IMR-90 (cell line): ENCODE results near the gene TNNI3K. TPM values are rescaled to one million over a fixed set of nuclear protein-coding genes. Genes with fewer than 3 reads are reported as not detected.

Experiments
- ATAC-seq: fragments of 200-7000 bp; cut with Tn5 transposase; 2 replicates; pipeline ENCODE4 v1.9.1; 2020; ENCODE audit warnings: low read depth, mild to moderate bottlenecking, moderate library complexity
- BruUV-seq: library from RNA; stranded (reverse); fragments of 400-500 nt; replicated peaks from 2 replicates; lab custom pipeline; 2021; lab: Mats Ljungman, UMichigan
- CTCF ChIA-PET: fragments of 300-600 bp; formaldehyde crosslinking; extraction: SDS; loops from one replicate; lab custom pipeline; 2021; ENCODE audit warnings: antibody characterized with exemption; lab: Yijun Ruan, JAX
- POLR2A ChIA-PET: fragments of 300-600 bp; sonication (Branson Sonifier 250); formaldehyde crosslinking; loops from one replicate; lab custom pipeline; 2022; ENCODE audit warnings: antibody characterized with exemption; ENCODE audit not compliant: unreplicated experiment; lab: Charles Lee
- DNase-seq: peaks from one replicate; pipeline ENCODE4 v3.0.0; 2013
- H2AFZ ChIP-seq: replicated peaks from 2 replicates; pipeline ENCODE3; 2013; ENCODE audit warnings: low read length, mild to moderate bottlenecking; ENCODE audit not compliant: poor library complexity
- H2AK5ac ChIP-seq: 2 replicates; pipeline ENCODE4 v1.6.1; 2013; ENCODE audit warnings: low read depth, low read length, inconsistent platforms
- H2AK9ac ChIP-seq: replicated peaks from 2 replicates; pipeline ENCODE3; 2013; ENCODE audit warnings: mild to moderate bottlenecking, low read depth, low read length, moderate library complexity; ENCODE audit not compliant: poor library complexity
- H2BK120ac ChIP-seq: 2 replicates; pipeline ENCODE4 v1.6.1; 2013; ENCODE audit warnings: low read depth, low read length, inconsistent platforms
- H2BK15ac ChIP-seq: 3 replicates; pipeline ENCODE4 v1.6.1; 2013; ENCODE audit warnings: low read depth, low read length, inconsistent platforms
- H2BK20ac ChIP-seq: 2 replicates; pipeline ENCODE4 v1.6.1; 2013; ENCODE audit warnings: low read depth, mild to moderate bottlenecking, inconsistent platforms, low read length, moderate library complexity
- H2BK5ac ChIP-seq: 2 replicates; pipeline ENCODE4 v1.6.1; 2013; ENCODE audit warnings: mild to moderate bottlenecking, low read depth, low read length, inconsistent platforms; ENCODE audit not compliant: poor library complexity, severe bottlenecking
- H3K14ac ChIP-seq: replicated peaks from 2 replicates; pipeline ENCODE4 v1.6.1; 2013; ENCODE audit warnings: low read depth, low read length, inconsistent platforms
- H3K18ac ChIP-seq: 2 replicates; pipeline ENCODE4 v1.6.1; 2013; ENCODE audit warnings: low read depth, low read length, control low read depth
- H3K23ac ChIP-seq: 2 replicates; pipeline ENCODE4 v1.6.1; 2013; ENCODE audit warnings: low read depth, low read length, inconsistent platforms
- H3K27ac ChIP-seq: 2 replicates; pipeline ENCODE4 v1.5.1; 2013; ENCODE audit warnings: mild to moderate bottlenecking, control low read depth, low read length; ENCODE audit not compliant: insufficient read depth
- H3K27me3 ChIP-seq: 2 replicates; pipeline ENCODE4 v1.6.1; 2013; ENCODE audit warnings: low read length; ENCODE audit not compliant: control insufficient read depth, insufficient read depth
- H3K36me3 ChIP-seq: 2 replicates; pipeline ENCODE4 v1.6.1; 2013; ENCODE audit warnings: low read length, mixed read lengths; ENCODE audit not compliant: control insufficient read depth, insufficient read depth
- H3K4ac ChIP-seq: 2 replicates; pipeline ENCODE4 v1.6.1; 2013; ENCODE audit warnings: low read depth, low read length, inconsistent platforms
- H3K4me1 ChIP-seq: 2 replicates; pipeline ENCODE4 v1.6.1; 2013; ENCODE audit warnings: low read length, mixed read lengths; ENCODE audit not compliant: control insufficient read depth, insufficient read depth
- H3K4me2 ChIP-seq: 2 replicates; pipeline ENCODE4 v1.6.1; 2013; ENCODE audit warnings: low read depth, mild to moderate bottlenecking, control low read depth, low read length, moderate library complexity
- H3K4me3 ChIP-seq: 2 replicates; pipeline ENCODE4 v1.5.1; 2013; ENCODE audit warnings: low read depth, mild to moderate bottlenecking, control low read depth, low read length, moderate library complexity; ENCODE audit not compliant: insufficient read depth
- H3K56ac ChIP-seq: 2 replicates; pipeline ENCODE4 v1.6.1; 2013; ENCODE audit warnings: low read length, inconsistent platforms; ENCODE audit not compliant: insufficient read depth; ENCODE audit errors: extremely low read depth
- H3K79me1 ChIP-seq, 2 experiments: 2 replicates each; pipeline ENCODE4 v1.6.1; 2013; ENCODE audit warnings: low read length in 2 of 2, inconsistent platforms in 1 of 2, low read depth in 1 of 2
- H3K9ac ChIP-seq: 2 replicates; pipeline ENCODE4 v1.6.1; 2013; ENCODE audit warnings: low read depth, low read length, control low read depth
- H3K9me1 ChIP-seq: 2 replicates; pipeline ENCODE4 v1.6.1; 2013; ENCODE audit warnings: low read length, inconsistent platforms; ENCODE audit not compliant: insufficient read depth
- H3K9me3 ChIP-seq: 2 replicates; pipeline ENCODE4 v1.6.1; 2013; ENCODE audit warnings: low read length; ENCODE audit not compliant: control insufficient read depth, insufficient read depth
- H4K20me1 ChIP-seq: 2 replicates; pipeline ENCODE4 v1.6.1; 2013; ENCODE audit warnings: low read length, inconsistent platforms; ENCODE audit not compliant: insufficient read depth
- H4K5ac ChIP-seq: 2 replicates; pipeline ENCODE4 v1.6.1; 2013; ENCODE audit warnings: mild to moderate bottlenecking, low read depth, low read length, control low read depth
- H4K8ac ChIP-seq, 2 experiments: 2 replicates each; pipeline ENCODE4 v1.6.1; 2013; ENCODE audit warnings: low read depth in 2 of 2, low read length in 2 of 2, control low read depth in 1 of 2, inconsistent platforms in 1 of 2
- H4K91ac ChIP-seq: 2 replicates; pipeline ENCODE4 v1.6.1; 2013; ENCODE audit warnings: low read depth, low read length, inconsistent platforms; ENCODE audit not compliant: insufficient read depth
- CEBPB ChIP-seq: IDR thresholded peaks from 2 replicates; pipeline ENCODE4 v1.6.1; 2012; ENCODE audit warnings: low read depth, low read length, improper control_type of control experiment
- CHD1 ChIP-seq: IDR thresholded peaks from 2 replicates; pipeline ENCODE4 v1.6.1; 2012; ENCODE audit warnings: low read depth, low read length, improper control_type of control experiment
- MAFK ChIP-seq: IDR thresholded peaks from 2 replicates; pipeline ENCODE4 v1.6.1; 2012; ENCODE audit warnings: low read depth, low read length, improper control_type of control experiment
- MAZ ChIP-seq: IDR thresholded peaks from 2 replicates; pipeline ENCODE4 v1.6.1; 2012; ENCODE audit warnings: low read depth, mild to moderate bottlenecking, low read length, improper control_type of control experiment, moderate library complexity, borderline replicate concordance
- NFE2L2 ChIP-seq: fragments of 150-350 bp; IDR thresholded peaks from 2 replicates; pipeline ENCODE4 v1.6.1; 2016; ENCODE audit warnings: low read depth, mild to moderate bottlenecking, low read length
- RFX5 ChIP-seq: IDR thresholded peaks from 2 replicates; pipeline ENCODE4 v1.8.0; 2012; ENCODE audit warnings: low read depth, mild to moderate bottlenecking, low read length, moderate library complexity
- WGBS, 2 experiments: methylation state at CpG; one replicate each; pipeline versions ENCODE4 v1.1.5 to v1.1.7; 2013; ENCODE audit warnings: missing lambda C conversion rate in 2 of 2; ENCODE audit not compliant: insufficient read length in 1 of 2; ENCODE audit errors: extremely low coverage in 2 of 2; 5-methylcytosine and 5-hydroxymethylcytosine counted together
- dilution Hi-C: fragments of 300-500 bp; cut with HindIII; formaldehyde crosslinking; loops from one replicate; pipeline ENCODE4 v1.14.3; 2018; ENCODE audit warnings: low sequenced_read_pairs; ENCODE audit not compliant: unreplicated experiment
- in situ Hi-C: fragments of 300-500 bp; cut with MboI; formaldehyde crosslinking; loops from 3 replicates; pipeline ENCODE4 v1.14.3; 2019; ENCODE audit warnings: low sequenced_read_pairs, inconsistent platforms, mixed read lengths
- intact Hi-C: fragments of 100-400 bp; cut with micrococcal nuclease; formaldehyde crosslinking; loops from 2 replicates; pipeline ENCODE4 v1.10.0; 2022
- polyA plus RNA-seq, 3 experiments: library from polyadenylated mRNA; depleted of rRNA; stranded (reverse); fragments of >200 nt; gene quantifications; 2 replicates each; pipeline ENCODE4 v1.2.3, GENCODE V29; 2012; ENCODE audit warnings: low replicate concordance in 1 of 3
- total RNA-seq: library from RNA; depleted of rRNA; stranded (reverse); fragments of >200 nt; gene quantifications from 2 replicates; pipeline ENCODE4 v1.2.3, GENCODE V29; 2012
- TF ChIP-seq, protein P1 (sequence below): fragments of 150-350 bp; IDR thresholded peaks from 2 replicates; pipeline ENCODE4 v1.6.1; 2017; ENCODE audit warnings: mild to moderate bottlenecking, antibody characterized with exemption, low read length, low read depth
- TF ChIP-seq, protein P2 (sequence below): fragments of 150-350 bp; IDR thresholded peaks from 2 replicates; pipeline ENCODE4 v1.6.1; 2016; ENCODE audit warnings: low read depth, mild to moderate bottlenecking, low read length, moderate library complexity, borderline replicate concordance
- TF ChIP-seq, protein P3 (sequence below): conservative IDR thresholded peaks from 2 replicates; pipeline ENCODE4 v1.5.1; 2012; ENCODE audit warnings: mild to moderate bottlenecking, low read depth, low read length, improper control_type of control experiment

Gene TNNI3K
- total and polyA plus RNA-seq, 2 of the 4 experiments (the other 2 are of a cell fraction), result 0.90 to 1.3 TPM

DNA sequence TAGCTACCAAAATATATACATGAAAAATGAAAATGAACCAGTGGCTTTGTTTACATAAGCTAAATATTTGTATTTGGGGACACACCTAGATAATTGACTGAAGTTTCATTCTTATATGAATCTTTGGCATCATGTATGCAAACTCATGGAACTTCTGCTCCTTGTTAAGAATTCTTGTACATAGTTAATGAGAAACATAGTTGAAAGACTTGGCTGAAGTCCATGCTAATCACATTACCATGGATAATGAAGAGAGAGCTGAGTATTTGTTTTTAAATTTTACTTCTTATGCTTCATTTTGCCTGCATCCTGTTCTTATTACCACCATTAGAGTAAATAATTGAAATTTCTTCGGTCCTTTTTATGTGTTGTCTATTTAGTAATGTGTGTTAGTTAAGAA is 168.4 kb downstream of the TNNI3K start:
- no peaks in the 10 kb centered on the region for H3K4me1 ChIP-seq
- no peaks in the 10 kb centered on the region for H3K9me1 ChIP-seq
- no peak overlapping the region for H3K9ac ChIP-seq
- H3K27ac ChIP-seq, result no peak overlapping the region
- ChIA-PET CTCF (no interaction called here), POLR2A (no interaction called here)
- H3K23ac ChIP-seq, result no peak overlapping the region
- no peak overlapping the region for H4K91ac ChIP-seq
- no peak overlapping the region for H3K4ac ChIP-seq
- no peaks in the 10 kb centered on the region for H4K20me1 ChIP-seq
- no peaks in the 10 kb centered on the region for H3K36me3 ChIP-seq
- H2BK20ac ChIP-seq, result no peak overlapping the region
- H4K5ac ChIP-seq, result no peak overlapping the region
- no peaks in the 10 kb centered on the region for H3K79me1 ChIP-seq
- no peak overlapping the region for H2AFZ ChIP-seq
- no peak overlapping the region for H2AK9ac ChIP-seq
- BruUV-seq, result no TSS peak
- no peak overlapping the region for H3K56ac ChIP-seq
- H2BK5ac ChIP-seq, result no peak overlapping the region
- H3K4me3 ChIP-seq, result no peak overlapping the region
- H3K18ac ChIP-seq, result no peak overlapping the region
- no peaks in the 10 kb centered on the region for H3K27me3 ChIP-seq
- intact Hi-C loops, result no loop called here
- WGBS, 2 experiments, result no CpG with 5 or more reads among the region's 1 CpG
- H3K14ac ChIP-seq, result no peak overlapping the region
- H2AK5ac ChIP-seq, result no peak overlapping the region
- H2BK120ac ChIP-seq, result no peak overlapping the region
- H3K4me2 ChIP-seq, result no peak overlapping the region
- in situ Hi-C loops, result no loop called here
- no peak overlapping the region for H4K8ac ChIP-seq
- dilution Hi-C loops, result no loop called here
- H3K9me3 ChIP-seq, result peaks cover 3% of the 10 kb centered on the region; the same call in 1 of the 2 replicates
- no peak overlapping the region for H2BK15ac ChIP-seq
- ATAC-seq (no peak), DNase-seq (no peak)
- TF ChIP-seq RFX5 (no peak), MAZ (no peak), CHD1 (no peak), NFE2L2 (no peak), MAFK (no peak), CEBPB (no peak)
- TF ChIP-seq, protein P1, sequence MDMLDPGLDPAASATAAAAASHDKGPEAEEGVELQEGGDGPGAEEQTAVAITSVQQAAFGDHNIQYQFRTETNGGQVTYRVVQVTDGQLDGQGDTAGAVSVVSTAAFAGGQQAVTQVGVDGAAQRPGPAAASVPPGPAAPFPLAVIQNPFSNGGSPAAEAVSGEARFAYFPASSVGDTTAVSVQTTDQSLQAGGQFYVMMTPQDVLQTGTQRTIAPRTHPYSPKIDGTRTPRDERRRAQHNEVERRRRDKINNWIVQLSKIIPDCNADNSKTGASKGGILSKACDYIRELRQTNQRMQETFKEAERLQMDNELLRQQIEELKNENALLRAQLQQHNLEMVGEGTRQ, result no peak
- TF ChIP-seq, protein P2, sequence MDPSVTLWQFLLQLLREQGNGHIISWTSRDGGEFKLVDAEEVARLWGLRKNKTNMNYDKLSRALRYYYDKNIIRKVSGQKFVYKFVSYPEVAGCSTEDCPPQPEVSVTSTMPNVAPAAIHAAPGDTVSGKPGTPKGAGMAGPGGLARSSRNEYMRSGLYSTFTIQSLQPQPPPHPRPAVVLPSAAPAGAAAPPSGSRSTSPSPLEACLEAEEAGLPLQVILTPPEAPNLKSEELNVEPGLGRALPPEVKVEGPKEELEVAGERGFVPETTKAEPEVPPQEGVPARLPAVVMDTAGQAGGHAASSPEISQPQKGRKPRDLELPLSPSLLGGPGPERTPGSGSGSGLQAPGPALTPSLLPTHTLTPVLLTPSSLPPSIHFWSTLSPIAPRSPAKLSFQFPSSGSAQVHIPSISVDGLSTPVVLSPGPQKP, result no peak
- TF ChIP-seq, protein P3, sequence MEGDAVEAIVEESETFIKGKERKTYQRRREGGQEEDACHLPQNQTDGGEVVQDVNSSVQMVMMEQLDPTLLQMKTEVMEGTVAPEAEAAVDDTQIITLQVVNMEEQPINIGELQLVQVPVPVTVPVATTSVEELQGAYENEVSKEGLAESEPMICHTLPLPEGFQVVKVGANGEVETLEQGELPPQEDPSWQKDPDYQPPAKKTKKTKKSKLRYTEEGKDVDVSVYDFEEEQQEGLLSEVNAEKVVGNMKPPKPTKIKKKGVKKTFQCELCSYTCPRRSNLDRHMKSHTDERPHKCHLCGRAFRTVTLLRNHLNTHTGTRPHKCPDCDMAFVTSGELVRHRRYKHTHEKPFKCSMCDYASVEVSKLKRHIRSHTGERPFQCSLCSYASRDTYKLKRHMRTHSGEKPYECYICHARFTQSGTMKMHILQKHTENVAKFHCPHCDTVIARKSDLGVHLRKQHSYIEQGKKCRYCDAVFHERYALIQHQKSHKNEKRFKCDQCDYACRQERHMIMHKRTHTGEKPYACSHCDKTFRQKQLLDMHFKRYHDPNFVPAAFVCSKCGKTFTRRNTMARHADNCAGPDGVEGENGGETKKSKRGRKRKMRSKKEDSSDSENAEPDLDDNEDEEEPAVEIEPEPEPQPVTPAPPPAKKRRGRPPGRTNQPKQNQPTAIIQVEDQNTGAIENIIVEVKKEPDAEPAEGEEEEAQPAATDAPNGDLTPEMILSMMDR, result no peak
